WI38 (cell line): ENCODE measurements around the gene THUMPD1.
"Not testable (repeated sequence)": the region's sequence is repeated elsewhere in the genome, so short reads cannot be mapped to it uniquely, and the experiment has no call there.

Source experiments
- H3K4me3 ChIP-seq: 2 replicates; pipeline ENCODE4 v1.5.1; 2011; ENCODE audit warnings: low read depth, mild to moderate bottlenecking, control low read depth, low read length
- CTCF ChIP-seq: IDR thresholded peaks from 2 replicates; pipeline ENCODE4 v1.5.1; 2012; ENCODE audit warnings: low read depth, mild to moderate bottlenecking, control low read depth, low read length

THUMPD1 gene

GRCh38 chr16:20768818-20769217, 27.2 kb upstream of the THUMPD1 start:
- no peak overlapping the region for H3K4me3 ChIP-seq
- TF ChIP-seq CTCF: no peak

GRCh38 chr16:20768121-20768520, 26.5 kb upstream of the THUMPD1 start:
- TF ChIP-seq CTCF: no peak
- H3K4me3 ChIP-seq: no peak overlapping the region

GRCh38 chr16:20767577-20767976, 26.0 kb upstream of the THUMPD1 start:
- H3K4me3 ChIP-seq: no peak overlapping the region
- TF ChIP-seq CTCF: no peak

- no peak for TF ChIP-seq CTCF
These were observed 24.7 kb upstream of the THUMPD1 start for GRCh38 chr16:20766294-20766693.

GRCh38 chr16:20765732-20766131, 24.1 kb upstream of the THUMPD1 start:
- no peak overlapping the region for H3K4me3 ChIP-seq
- TF ChIP-seq CTCF: no peak

More at GRCh38 chr16:20766294-20766693, 24.7 kb upstream of the THUMPD1 start:
- H3K4me3 ChIP-seq: no peak overlapping the region

GRCh38 chr16:20764448-20764847, 22.8 kb upstream of the THUMPD1 start:
- not testable (repeated sequence) for H3K4me3 ChIP-seq

- peak within 1 kb of the TSS; percentile 59 for H3K4me3 ChIP-seq
- no peak for TF ChIP-seq CTCF
These were observed 22.0 kb upstream of the THUMPD1 start, which contains the start of gene ACSM3 for GRCh38 chr16:20763461-20764232. Gene ACSM3 (plus strand): TSS chr16:20764014. CDS start chr16:20770035, 6,021 bp downstream.
